ENCODE data around the gene NUCKS1.

GRCh38 chr1:205678286-205679111 lies 71.5 kb downstream of the NUCKS1 start:
- no peak for TF ChIP-seq SP1 (IDR thresholded peaks at IDR 0.05)
- TF ChIP-seq BHLHE40 (IDR thresholded peaks at IDR 0.05; ENCODE audit: borderline replicate concordance), result no peak
- TF ChIP-seq L3MBTL2 (conservative IDR thresholded peaks at IDR 0.05), result no peak
- no peak for TF ChIP-seq HDGF (IDR thresholded peaks at IDR 0.05; ENCODE audit: borderline replicate concordance)
- no peak for TF ChIP-seq TARDBP (IDR thresholded peaks at IDR 0.05)
- no peak for TF ChIP-seq SUZ12 (IDR thresholded peaks at IDR 0.05)
- no peak for TF ChIP-seq ELF4 (IDR thresholded peaks at IDR 0.05)
- no peak for TF ChIP-seq FOXK2 (IDR thresholded peaks at IDR 0.05)
- no peak for TF ChIP-seq ZNF384 (IDR thresholded peaks at IDR 0.05)
- no peak for TF ChIP-seq LEF1 (IDR thresholded peaks at IDR 0.05; ENCODE audit: borderline replicate concordance)

All from HEK293T (cell line).